Measurements from ENCODE around the gene RNF207. TPM values are rescaled to one million over a fixed set of nuclear protein-coding genes. Genes with fewer than 3 reads are reported as not detected.

The RNF207 gene
- total RNA-seq, 2 experiments from 2014 or later = 3.8 to 4.0 TPM

GRCh38 chr1:6269720-6270400 is 63.9 kb downstream of the RNF207 start:
- POLR2A ChIA-PET = interaction anchor here (0.6 kb wide), 1 partner anchor 197 kb away, joined by 3 read pairs; no protein-coding TSS in a partner anchor
- Mint-ChIP-seq H3K4me3 (no peak overlapping the region), H3K36me3 (no peaks in the 10 kb centered on the region)

GRCh38 chr1:6270401-6270800 is 64.5 kb downstream of the RNF207 start:
- Mint-ChIP-seq H3K27me3 (no peaks in the 10 kb centered on the region), H3K4me3 (no peak overlapping the region), H3K36me3 (no peaks in the 10 kb centered on the region), H3K27ac (no peak overlapping the region), H3K4me1 (no peaks in the 10 kb centered on the region), H3K9me3 (no peaks in the 10 kb centered on the region)
- no peak for DNase-seq
- POLR2A ChIA-PET = interaction anchor here (0.6 kb wide), 1 partner anchor 196 kb away, joined by 3 read pairs; no protein-coding TSS in a partner anchor
- no peak for ATAC-seq (ENCODE audit: low read depth)

More at GRCh38 chr1:6269720-6270400, 63.9 kb downstream of the RNF207 start:
- no peak for ATAC-seq (ENCODE audit: low read depth)
- H3K27ac Mint-ChIP-seq = no peak overlapping the region
- no peaks in the 10 kb centered on the region for H3K4me1 Mint-ChIP-seq
- H3K27me3 Mint-ChIP-seq = no peaks in the 10 kb centered on the region
- H3K9me3 Mint-ChIP-seq = no peaks in the 10 kb centered on the region
- no peak for DNase-seq

Other genes starting within 250 kb of the RNF207 start
- 10 to 100 TPM; 16.4 to 17.5 TPM for gene NPHP4, start 213.7 kb upstream of the RNF207 start, total RNA-seq
- gene KCNAB2, start 160.2 kb upstream of the RNF207 start, total RNA-seq = 100 to 1,000 TPM; 290 to 307 TPM
- under 1 TPM; 0.23 to 0.61 TPM for gene CHD5, start 25.8 kb upstream of the RNF207 start, total RNA-seq
- gene RPL22, start 6.5 kb upstream of the RNF207 start, total RNA-seq = 100 to 1,000 TPM; 309 to 343 TPM
- 10 to 100 TPM; 40.3 to 40.4 TPM for gene ICMT, start 29.8 kb downstream of the RNF207 start, total RNA-seq
- not detected for gene HES3, start 38.1 kb downstream of the RNF207 start, total RNA-seq
- under 1 TPM; 0.58 to 0.74 TPM for gene GPR153, start 55.0 kb downstream of the RNF207 start, total RNA-seq
- 10 to 100 TPM; 43.9 to 52.8 TPM for gene ACOT7, start 187.6 kb downstream of the RNF207 start, total RNA-seq
- gene HES2, start 213.8 kb downstream of the RNF207 start, total RNA-seq = under 1 TPM in 1 of 2 experiments, not detected in 1; 0.34 TPM
- gene ESPN, start 218.7 kb downstream of the RNF207 start, total RNA-seq = 1 to 10 TPM; 1.7 to 2.6 TPM

Data from activated naive CD8-positive, alpha-beta T cell treated with anti-CD3 and anti-CD28 coated beads, Interleukin-2, amount 10 ng/mL, durations not matched to agents 7 days and 5 days (primary cell).